ENCODE results near the gene COP1.

The COP1 gene

GRCh38 chr1:176164014-176164678, 42.9 kb downstream of the COP1 start:
- no peak overlapping the region for H3K4me3 ChIP-seq (ENCODE audit: low read depth, low read length)
- no peak for DNase-seq (ENCODE audit: low read depth)
- TF ChIP-seq CTCF (IDR thresholded peaks at IDR 0.05; ENCODE audit: low read depth, low read length) (no peak), MAX (IDR thresholded peaks at IDR 0.05; ENCODE audit: low read depth, low read length) (no peak), POLR2A (IDR thresholded peaks at IDR 0.05; ENCODE audit: extremely low read depth, insufficient read length) (no peak)

DNA sequence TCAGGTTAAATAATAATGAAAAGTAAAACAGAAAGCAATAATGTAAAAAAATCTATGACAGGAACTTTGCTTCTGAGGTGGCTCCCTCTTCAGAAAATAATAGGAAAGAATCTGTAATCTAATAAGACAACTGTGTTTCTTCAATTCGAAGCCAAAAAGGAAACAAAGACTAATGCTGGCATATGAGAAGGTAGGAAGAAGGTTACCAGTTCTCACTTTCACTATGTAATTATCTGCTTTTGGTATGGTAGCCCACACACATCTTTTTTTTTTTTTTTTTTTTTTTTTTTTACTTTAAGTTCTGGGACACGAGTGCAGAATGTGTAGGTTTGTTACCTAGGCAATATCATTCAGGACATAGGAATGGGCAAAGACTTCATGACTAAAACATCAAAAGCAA, 47.1 kb downstream of the COP1 start:
- DNase-seq (ENCODE audit: low read depth): no peak
- no peak for TF ChIP-seq CTCF (IDR thresholded peaks at IDR 0.05; ENCODE audit: low read depth, low read length)
- TF ChIP-seq MYC (IDR thresholded peaks at IDR 0.05; ENCODE audit: low read depth, low read length): no peak
- no peak for TF ChIP-seq POLR2A (IDR thresholded peaks at IDR 0.05; ENCODE audit: extremely low read depth, insufficient read length)
- no peak for TF ChIP-seq MAX (IDR thresholded peaks at IDR 0.05; ENCODE audit: low read depth, low read length)
- H3K4me3 ChIP-seq (ENCODE audit: low read depth, low read length): no peak overlapping the region

DNA sequence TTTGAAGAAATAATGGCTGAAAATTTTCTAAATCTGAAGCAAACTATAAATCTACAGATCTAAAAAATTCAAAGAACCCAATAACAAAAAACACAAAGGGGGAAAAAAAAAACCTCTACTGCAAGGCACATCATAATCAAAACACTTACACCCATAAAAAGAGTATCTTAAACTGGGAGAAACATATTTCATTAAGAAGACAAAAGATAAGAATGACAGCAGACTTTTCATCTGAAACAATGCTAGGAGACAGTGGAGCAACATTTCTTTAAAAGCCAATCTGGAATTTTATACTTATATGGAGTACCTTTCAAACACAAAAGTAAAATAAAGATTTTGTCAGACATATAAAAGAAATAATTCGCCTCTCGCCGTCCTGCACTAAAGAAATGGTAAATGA, 49.1 kb downstream of the COP1 start:
- H3K4me3 ChIP-seq (ENCODE audit: low read depth, low read length): no peak overlapping the region
- TF ChIP-seq POLR2A (IDR thresholded peaks at IDR 0.05; ENCODE audit: extremely low read depth, insufficient read length): no peak
- no peak for TF ChIP-seq MAX (IDR thresholded peaks at IDR 0.05; ENCODE audit: low read depth, low read length)
- TF ChIP-seq CTCF (IDR thresholded peaks at IDR 0.05; ENCODE audit: low read depth, low read length): no peak
- no peak for TF ChIP-seq MYC (IDR thresholded peaks at IDR 0.05; ENCODE audit: low read depth, low read length)
- DNase-seq (ENCODE audit: low read depth): no peak

DNA sequence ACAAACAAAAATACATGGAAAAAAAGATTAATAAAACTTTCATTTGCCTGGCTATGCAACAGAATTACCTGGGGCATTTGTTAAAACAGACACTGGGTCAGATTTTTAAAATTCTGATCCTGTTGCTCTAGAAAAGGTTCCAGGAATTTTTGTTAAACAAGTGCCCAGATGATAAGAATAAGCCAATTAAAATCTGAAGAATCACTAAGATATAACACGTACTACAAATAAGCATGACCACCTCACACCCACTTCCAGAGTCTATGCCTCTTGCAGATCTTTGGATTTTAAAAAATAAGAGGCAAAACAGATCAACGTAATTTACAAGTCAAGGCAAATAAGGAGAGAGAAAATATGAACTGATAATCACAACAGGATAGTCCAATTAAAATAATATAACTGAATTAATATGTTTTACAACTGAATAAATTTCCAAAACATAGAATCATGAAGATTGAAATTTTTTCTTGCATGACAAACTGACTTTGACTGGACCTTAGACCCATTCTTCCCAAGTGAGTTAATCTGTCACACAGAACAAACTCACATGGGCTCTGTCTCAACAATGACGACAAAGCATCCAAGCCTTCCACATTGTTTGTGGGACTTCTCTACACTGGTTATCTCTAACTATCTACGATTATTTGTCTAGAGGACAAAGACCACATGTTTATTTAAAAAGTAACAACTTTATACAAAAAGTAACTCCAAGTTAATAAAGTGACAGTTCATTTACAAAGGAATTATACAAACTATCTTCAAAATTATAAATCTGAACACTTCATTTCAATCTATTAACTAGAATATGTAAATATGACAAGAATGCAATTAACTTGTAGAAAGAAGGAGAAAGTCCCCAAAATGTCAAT, 56.9 kb downstream of the COP1 start:
- no peak for DNase-seq (ENCODE audit: low read depth)
- no peak overlapping the region for H3K4me3 ChIP-seq (ENCODE audit: low read depth, low read length)
- no peak for TF ChIP-seq POLR2A (IDR thresholded peaks at IDR 0.05; ENCODE audit: extremely low read depth, insufficient read length)

- no peak for DNase-seq (ENCODE audit: low read depth)
- H3K4me3 ChIP-seq (ENCODE audit: low read depth, low read length): no peak overlapping the region
- TF ChIP-seq POLR2A (IDR thresholded peaks at IDR 0.05; ENCODE audit: extremely low read depth, insufficient read length) (no peak), MYC (IDR thresholded peaks at IDR 0.05; ENCODE audit: low read depth, low read length) (no peak), MAX (IDR thresholded peaks at IDR 0.05; ENCODE audit: low read depth, low read length) (no peak), CTCF (IDR thresholded peaks at IDR 0.05; ENCODE audit: low read depth, low read length) (no peak)
Measured at GRCh38 chr1:176144526-176144925, 62.6 kb downstream of the COP1 start.

DNA sequence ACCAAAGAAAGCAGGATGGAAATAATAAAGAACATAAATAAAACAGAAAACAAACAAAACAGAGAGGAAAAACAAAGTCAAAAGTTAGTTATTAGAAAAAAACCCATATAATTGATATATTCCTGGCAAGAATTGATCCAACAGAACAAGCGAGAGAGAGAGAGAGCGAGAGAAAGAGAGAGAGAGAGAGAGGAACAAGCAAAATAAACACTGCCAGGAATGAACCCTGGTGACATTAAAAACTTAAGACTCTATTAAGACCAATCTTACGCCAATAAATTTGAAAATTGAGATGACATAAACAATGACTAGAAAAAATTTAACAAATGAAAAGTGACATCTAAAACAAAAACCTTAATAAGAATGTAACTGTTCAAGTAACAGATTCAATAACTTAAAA, 64.1 kb downstream of the COP1 start:
- DNase-seq (ENCODE audit: low read depth): no peak
- no peak overlapping the region for H3K4me3 ChIP-seq (ENCODE audit: low read depth, low read length)
- no peak for TF ChIP-seq CTCF (IDR thresholded peaks at IDR 0.05; ENCODE audit: low read depth, low read length)
- no peak for TF ChIP-seq MAX (IDR thresholded peaks at IDR 0.05; ENCODE audit: low read depth, low read length)
- TF ChIP-seq POLR2A (IDR thresholded peaks at IDR 0.05; ENCODE audit: extremely low read depth, insufficient read length): no peak
- no peak for TF ChIP-seq MYC (IDR thresholded peaks at IDR 0.05; ENCODE audit: low read depth, low read length)

Measured in NB4 (cell line).